PC-3 (cell line): Measurements from ENCODE around the gene PAX4.

Experiments
- EZH2 ChIP-seq: fragments of 300-600 bp; sonication (generic); IDR thresholded peaks from one replicate; pipeline ENCODE4 v1.6.1; 2017; ENCODE audit warnings: antibody characterized with exemption, mild to moderate bottlenecking, low read length; ENCODE audit not compliant: unreplicated experiment
- EZH2phosphoT487 ChIP-seq: fragments of 300-600 bp; sonication (generic); IDR thresholded peaks from 2 replicates; pipeline ENCODE4 v1.6.1; 2018; ENCODE audit warnings: mild to moderate bottlenecking, antibody characterized with exemption, low read length, borderline replicate concordance
- TF ChIP-seq, protein P1 (sequence below): fragments of 300-600 bp; sonication (generic); conservative IDR thresholded peaks from 2 replicates; pipeline ENCODE4 v1.5.1; 2017; ENCODE audit warnings: antibody characterized with exemption, low read depth, mild to moderate bottlenecking, low read length

DNA sequence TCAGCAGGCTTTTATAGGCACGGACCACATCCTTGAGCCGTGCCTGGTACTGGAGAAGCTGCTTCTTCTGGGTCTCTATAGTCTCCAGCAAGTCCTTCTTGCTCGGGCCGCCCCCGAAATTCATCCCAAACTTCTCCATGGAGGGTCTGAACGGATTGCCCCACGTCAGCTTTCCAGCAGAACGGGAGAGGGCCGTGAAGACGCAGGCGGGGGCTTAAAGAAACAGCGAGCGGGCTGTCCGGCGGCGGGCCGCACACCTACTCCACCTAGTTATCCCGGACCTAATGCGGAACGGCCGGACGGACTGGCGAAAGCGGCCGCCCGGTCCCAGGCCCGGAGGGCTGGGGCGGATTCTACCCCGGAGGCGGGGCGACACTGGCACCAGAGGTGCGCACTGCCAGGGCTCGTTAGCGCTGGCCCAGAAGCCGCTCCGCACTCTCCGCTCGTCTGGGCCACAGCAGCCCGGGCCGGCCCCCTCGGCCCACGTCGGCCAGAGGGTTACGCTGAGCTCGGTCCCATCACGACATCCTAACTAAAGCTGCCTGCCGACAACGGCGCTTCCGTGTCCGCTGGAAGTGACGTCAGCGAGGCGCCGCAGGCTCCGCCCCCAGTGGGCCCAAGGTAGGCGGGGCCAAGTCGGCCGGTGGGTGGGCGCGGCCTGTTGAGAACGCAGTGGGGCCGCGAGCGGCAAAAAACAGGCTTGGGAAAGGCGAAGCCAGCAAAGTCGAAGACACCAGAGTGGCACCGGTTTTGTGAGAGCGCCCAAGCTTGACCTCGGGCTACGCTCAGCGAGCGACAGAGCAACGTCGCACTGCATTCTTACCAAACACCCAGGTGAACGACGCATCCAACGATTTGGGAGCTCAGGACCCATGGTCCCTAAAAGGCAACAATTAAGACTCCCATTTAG lies 32.6 kb downstream of the PAX4 start, which contains the start of gene GCC1:
- TF ChIP-seq, protein P1, sequence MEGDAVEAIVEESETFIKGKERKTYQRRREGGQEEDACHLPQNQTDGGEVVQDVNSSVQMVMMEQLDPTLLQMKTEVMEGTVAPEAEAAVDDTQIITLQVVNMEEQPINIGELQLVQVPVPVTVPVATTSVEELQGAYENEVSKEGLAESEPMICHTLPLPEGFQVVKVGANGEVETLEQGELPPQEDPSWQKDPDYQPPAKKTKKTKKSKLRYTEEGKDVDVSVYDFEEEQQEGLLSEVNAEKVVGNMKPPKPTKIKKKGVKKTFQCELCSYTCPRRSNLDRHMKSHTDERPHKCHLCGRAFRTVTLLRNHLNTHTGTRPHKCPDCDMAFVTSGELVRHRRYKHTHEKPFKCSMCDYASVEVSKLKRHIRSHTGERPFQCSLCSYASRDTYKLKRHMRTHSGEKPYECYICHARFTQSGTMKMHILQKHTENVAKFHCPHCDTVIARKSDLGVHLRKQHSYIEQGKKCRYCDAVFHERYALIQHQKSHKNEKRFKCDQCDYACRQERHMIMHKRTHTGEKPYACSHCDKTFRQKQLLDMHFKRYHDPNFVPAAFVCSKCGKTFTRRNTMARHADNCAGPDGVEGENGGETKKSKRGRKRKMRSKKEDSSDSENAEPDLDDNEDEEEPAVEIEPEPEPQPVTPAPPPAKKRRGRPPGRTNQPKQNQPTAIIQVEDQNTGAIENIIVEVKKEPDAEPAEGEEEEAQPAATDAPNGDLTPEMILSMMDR: no peak
- TF ChIP-seq EZH2: no peak
- TF ChIP-seq EZH2phosphoT487: no peak
